ENCODE measurements around the gene EGFLAM. TPM values are rescaled to one million over a fixed set of nuclear protein-coding genes. Genes with fewer than 3 reads are reported as not detected.

EGFLAM gene
- total RNA-seq, 4 donors from 2014 or later: 6.6 to 13.6 (median 9.8) TPM

DNA sequence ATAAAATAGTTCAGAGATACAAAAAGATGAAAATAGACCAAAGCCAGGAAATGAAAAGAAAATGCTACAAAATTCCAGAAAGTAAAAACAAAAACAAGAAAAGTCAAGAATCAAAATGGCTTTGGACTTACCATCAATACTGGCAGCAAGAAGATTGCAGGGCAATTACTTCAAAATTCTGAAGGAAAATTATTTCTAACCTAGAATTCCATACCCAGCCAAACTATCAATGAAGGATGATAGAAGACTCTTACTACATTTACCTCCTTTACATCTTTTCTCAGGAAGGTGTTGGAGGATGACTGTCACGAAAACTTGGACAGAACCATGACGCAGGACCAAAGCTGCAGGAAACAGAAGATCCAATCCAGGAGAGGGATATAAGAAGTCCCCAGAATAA, 46.8 kb downstream of the EGFLAM start:
- H3K9me3 ChIP-seq: peaks cover 0 to 33% (median 23%) of the 10 kb centered on the region in 4 donors
- no peaks in the 10 kb centered on the region for H3K4me1 ChIP-seq
- no peak overlapping the region for H3K4me3 ChIP-seq
- DNase-seq (ENCODE audit: extremely low spot score): peak; percentile 14
- no peaks in the 10 kb centered on the region for H3K27me3 ChIP-seq
- intact Hi-C loops (cut with DNase I): no loop called here
- WGBS: 83% methylated on average over 2 of the region's 2 CpGs
- no peak for TF ChIP-seq POLR2AphosphoS5 (IDR thresholded peaks at IDR 0.05)
- no peak for TF ChIP-seq EP300 (IDR thresholded peaks at IDR 0.05)
- TF ChIP-seq, protein P1, sequence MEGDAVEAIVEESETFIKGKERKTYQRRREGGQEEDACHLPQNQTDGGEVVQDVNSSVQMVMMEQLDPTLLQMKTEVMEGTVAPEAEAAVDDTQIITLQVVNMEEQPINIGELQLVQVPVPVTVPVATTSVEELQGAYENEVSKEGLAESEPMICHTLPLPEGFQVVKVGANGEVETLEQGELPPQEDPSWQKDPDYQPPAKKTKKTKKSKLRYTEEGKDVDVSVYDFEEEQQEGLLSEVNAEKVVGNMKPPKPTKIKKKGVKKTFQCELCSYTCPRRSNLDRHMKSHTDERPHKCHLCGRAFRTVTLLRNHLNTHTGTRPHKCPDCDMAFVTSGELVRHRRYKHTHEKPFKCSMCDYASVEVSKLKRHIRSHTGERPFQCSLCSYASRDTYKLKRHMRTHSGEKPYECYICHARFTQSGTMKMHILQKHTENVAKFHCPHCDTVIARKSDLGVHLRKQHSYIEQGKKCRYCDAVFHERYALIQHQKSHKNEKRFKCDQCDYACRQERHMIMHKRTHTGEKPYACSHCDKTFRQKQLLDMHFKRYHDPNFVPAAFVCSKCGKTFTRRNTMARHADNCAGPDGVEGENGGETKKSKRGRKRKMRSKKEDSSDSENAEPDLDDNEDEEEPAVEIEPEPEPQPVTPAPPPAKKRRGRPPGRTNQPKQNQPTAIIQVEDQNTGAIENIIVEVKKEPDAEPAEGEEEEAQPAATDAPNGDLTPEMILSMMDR (IDR thresholded peaks at IDR 0.05): no peak
- TF ChIP-seq POLR2A (IDR thresholded peaks at IDR 0.05; ENCODE audit: low read depth): no peak
- H3K36me3 ChIP-seq: no peaks in the 10 kb centered on the region
- no peak overlapping the region for H3K27ac ChIP-seq (replicated peaks in 1 of 4)

DNA sequence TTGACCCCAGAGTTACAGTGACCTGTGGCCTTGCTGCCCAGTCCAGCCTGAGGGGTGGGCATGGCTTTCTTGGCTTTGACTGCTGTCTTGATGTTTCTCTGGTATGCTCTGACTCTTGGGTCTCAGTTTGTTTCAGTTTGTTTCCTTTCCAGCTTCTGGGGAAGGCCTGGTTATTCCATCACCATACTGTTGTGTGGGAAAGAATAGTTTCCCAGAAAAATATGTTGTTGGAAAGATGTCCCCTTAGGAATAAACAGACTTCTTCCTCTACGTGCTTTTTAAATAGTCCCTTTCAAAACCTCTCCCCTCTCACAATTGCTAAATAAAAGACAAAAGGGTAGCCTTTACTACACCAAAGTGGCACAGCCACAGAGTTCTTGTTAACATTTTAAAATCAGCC, 49.5 kb downstream of the EGFLAM start:
- DNase-seq (ENCODE audit: extremely low spot score): no peak
- peaks cover 0 to 33% (median 22%) of the 10 kb centered on the region in 4 donors for H3K9me3 ChIP-seq
- H3K27me3 ChIP-seq: no peaks in the 10 kb centered on the region
- no peaks in the 10 kb centered on the region for H3K36me3 ChIP-seq
- no peak overlapping the region for H3K4me3 ChIP-seq
- TF ChIP-seq EP300 (IDR thresholded peaks at IDR 0.05) (no peak), POLR2AphosphoS5 (IDR thresholded peaks at IDR 0.05) (no peak)
- 74% methylated on average over 1 of the region's 1 CpG for WGBS
- H3K4me1 ChIP-seq: no peaks in the 10 kb centered on the region
- H3K27ac ChIP-seq (replicated peaks in 1 of 4): no peak overlapping the region
- intact Hi-C loops (cut with DNase I): no loop called here

DNA sequence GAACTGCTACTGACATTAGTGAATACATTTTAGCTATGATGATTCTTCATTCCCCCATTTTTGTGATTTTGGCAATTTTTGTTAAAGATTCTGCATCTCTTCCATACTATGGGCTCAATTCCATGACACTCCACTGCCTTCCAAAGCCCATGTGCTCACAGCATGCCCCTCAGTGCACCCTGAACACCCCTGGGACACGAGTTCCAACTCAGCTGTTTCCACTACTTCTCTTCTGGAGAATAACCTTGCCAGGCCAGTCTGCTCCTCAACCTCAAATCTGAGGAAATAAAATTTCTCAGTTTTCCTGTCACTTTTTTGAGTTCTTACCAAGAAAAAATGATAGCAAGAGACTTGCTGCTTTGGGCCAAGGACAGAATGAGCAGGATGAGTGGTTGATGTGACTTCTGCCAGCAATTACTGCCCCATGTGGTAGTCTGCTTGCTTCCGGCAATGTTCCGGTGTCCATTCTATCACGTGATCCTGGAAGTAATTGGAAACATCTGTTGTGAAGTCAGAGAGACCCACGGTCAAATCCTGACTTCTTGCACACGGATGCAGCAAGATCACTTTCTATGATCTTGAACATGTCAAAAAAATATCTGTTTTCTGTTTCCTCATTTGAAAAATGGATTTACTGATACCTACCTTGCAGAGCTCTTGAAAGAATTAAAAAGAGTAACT, 58.3 kb downstream of the EGFLAM start:
- Histone ChIP-seq H3K4me1 (peaks cover 0 to 7% (median 0%) of the 10 kb centered on the region in 4 donors), H3K9me3 (no peaks in the 10 kb centered on the region), H3K36me3 (no peaks in the 10 kb centered on the region), H3K27me3 (peaks cover 0 to 6% (median 0%) of the 10 kb centered on the region in 4 donors), H3K4me3 (no peak overlapping the region), H3K27ac (replicated peaks in 1 of 4) (peak overlapping the region in 1 of 4 donors; percentile 46)
- intact Hi-C loops (cut with DNase I): no loop called here
- peak; percentile 90 for DNase-seq (ENCODE audit: extremely low spot score)
- TF ChIP-seq POLR2AphosphoS5 (IDR thresholded peaks at IDR 0.05) (peak; percentile 27 to 56), POLR2A (IDR thresholded peaks at IDR 0.05; ENCODE audit: low read depth) (no peak)
- 34% methylated on average over 6 of the region's 6 CpGs for WGBS

DNA sequence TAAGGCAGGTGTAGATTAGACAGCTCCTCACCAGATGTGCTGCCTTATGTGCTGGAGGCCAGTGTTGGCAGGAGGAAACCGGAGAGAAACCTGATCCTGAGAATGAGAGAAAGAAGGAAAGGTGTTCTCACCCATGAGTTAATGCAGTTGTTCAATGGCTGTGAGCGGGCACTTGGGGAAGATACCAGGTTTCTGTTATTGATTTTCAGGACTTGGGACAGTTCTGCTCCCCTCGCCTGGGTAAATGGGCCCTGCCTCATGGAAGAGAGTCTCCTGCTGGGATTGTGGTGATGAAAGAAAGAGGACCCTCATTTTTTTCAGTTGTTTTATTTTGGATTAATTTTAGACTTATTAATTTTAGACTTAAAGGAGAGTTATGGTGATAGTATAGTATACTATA, 59.5 kb downstream of the EGFLAM start:
- intact Hi-C loops (cut with DNase I): no loop called here
- H3K4me1 ChIP-seq: peaks cover 0 to 10% (median 0%) of the 10 kb centered on the region in 4 donors
- no peaks in the 10 kb centered on the region for H3K9me3 ChIP-seq
- H3K27ac ChIP-seq (replicated peaks in 1 of 4): no peak overlapping the region
- TF ChIP-seq EP300 (IDR thresholded peaks at IDR 0.05): no peak
- TF ChIP-seq POLR2A (IDR thresholded peaks at IDR 0.05; ENCODE audit: low read depth): no peak
- TF ChIP-seq POLR2AphosphoS5 (IDR thresholded peaks at IDR 0.05): no peak
- TF ChIP-seq, protein P1 (IDR thresholded peaks at IDR 0.05): no peak
- DNase-seq (ENCODE audit: extremely low spot score): peak; percentile 45
- no peak overlapping the region for H3K4me3 ChIP-seq
- WGBS: 84% methylated on average over 3 of the region's 3 CpGs
- no peaks in the 10 kb centered on the region for H3K36me3 ChIP-seq
- peaks cover 0 to 6% (median 0%) of the 10 kb centered on the region in 4 donors for H3K27me3 ChIP-seq

DNA sequence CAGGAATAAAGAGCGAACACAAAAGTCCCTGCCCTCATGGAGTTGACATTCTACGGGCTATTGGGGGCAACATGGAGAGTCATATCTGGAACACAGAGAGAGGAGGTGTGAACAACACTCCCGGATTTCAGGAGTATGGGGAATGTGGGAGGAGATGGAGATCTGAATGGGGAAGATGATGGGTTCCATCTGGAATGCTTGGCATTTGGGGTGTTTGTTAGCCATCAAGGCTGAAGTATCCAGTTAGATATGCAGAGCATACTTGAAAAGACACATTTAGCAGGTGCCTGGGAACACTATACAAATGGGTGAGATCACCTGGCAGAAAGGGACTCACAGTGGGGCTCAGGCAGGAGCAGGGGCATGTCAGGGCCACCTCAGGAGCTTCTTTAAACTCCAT, 61.1 kb downstream of the EGFLAM start:
- H3K36me3 ChIP-seq: no peaks in the 10 kb centered on the region
- whole genome bisulfite sequencing: 78% methylated on average over 3 of the region's 3 CpGs
- intact Hi-C loops (cut with DNase I): no loop called here
- no peak overlapping the region for H3K4me3 ChIP-seq
- TF ChIP-seq POLR2A (IDR thresholded peaks at IDR 0.05; ENCODE audit: low read depth) (no peak), EP300 (IDR thresholded peaks at IDR 0.05) (no peak), POLR2AphosphoS5 (IDR thresholded peaks at IDR 0.05) (no peak)
- TF ChIP-seq, protein P1 (IDR thresholded peaks at IDR 0.05): no peak
- peaks cover 0 to 14% (median 0%) of the 10 kb centered on the region in 4 donors for H3K4me1 ChIP-seq
- H3K27me3 ChIP-seq: peaks cover 0 to 6% (median 0%) of the 10 kb centered on the region in 4 donors
- H3K9me3 ChIP-seq: no peaks in the 10 kb centered on the region
- DNase-seq (ENCODE audit: extremely low spot score): no peak
- no peak overlapping the region for H3K27ac ChIP-seq (replicated peaks in 1 of 4)

Measured in esophagus muscularis mucosa (tissue), 4 donors.